Natural killer cell (primary cell): ENCODE results near the gene RPL10. TPM values are rescaled to one million over a fixed set of nuclear protein-coding genes. Genes with fewer than 3 reads are reported as not detected.

Experiments
- ATAC-seq, 3 donors: fragments of 150-1000 bp in 2 of 3; fragments of 200-7000 bp in 1 of 3; cut with Tn5 transposase; 1 replicate in 1 of 3; 2 replicates in 2 of 3; pipeline ENCODE4 v1.10.0; 2021; ENCODE audit warnings: mild to moderate bottlenecking in 2 of 3, moderate library complexity in 2 of 3
- DNase-seq, 2 donors: peaks; one replicate each; pipeline versions ENCODE4 v3.0.0 to v3.0.0-alpha.2; 2013 to 2021; ENCODE audit warnings: mixed read lengths in 1 of 2
- H3K27ac ChIP-seq: one replicate; pipeline ENCODE4 v1.5.1; 2013; ENCODE audit warnings: mild to moderate bottlenecking, low read length
- H3K27me3 ChIP-seq: one replicate; pipeline ENCODE4 v1.6.1; 2013; ENCODE audit warnings: low read length; ENCODE audit not compliant: control insufficient read depth, insufficient read depth
- H3K36me3 ChIP-seq: one replicate; pipeline ENCODE4 v1.6.1; 2013; ENCODE audit warnings: low read length; ENCODE audit not compliant: control insufficient read depth, insufficient read depth
- H3K4me1 ChIP-seq: one replicate; pipeline ENCODE4 v1.6.1; 2013; ENCODE audit warnings: low read length; ENCODE audit not compliant: control insufficient read depth, insufficient read depth
- H3K4me3 ChIP-seq: one replicate; pipeline ENCODE4 v1.5.1; 2013; ENCODE audit warnings: low read length
- H3K9me3 ChIP-seq: one replicate; pipeline ENCODE4 v1.6.1; 2013; ENCODE audit warnings: low read length; ENCODE audit not compliant: control insufficient read depth, insufficient read depth
- H3K27ac Mint-ChIP-seq, 2 donors: one replicate each; pipeline ENCODE4 v1.8.0; 2022; ENCODE audit warnings: mild to moderate bottlenecking in 2 of 2, mixed read lengths in 2 of 2, moderate library complexity in 1 of 2
- H3K27me3 Mint-ChIP-seq, 2 donors: one replicate each; pipeline ENCODE4 v1.8.0; 2022; ENCODE audit warnings: low read depth in 2 of 2, mixed read lengths in 2 of 2
- H3K36me3 Mint-ChIP-seq: one replicate; pipeline ENCODE4 v1.8.0; 2022; ENCODE audit warnings: mixed read lengths
- H3K4me1 Mint-ChIP-seq, 2 donors: one replicate each; pipeline ENCODE4 v1.8.0; 2022; ENCODE audit warnings: mixed read lengths in 2 of 2
- H3K4me3 Mint-ChIP-seq: one replicate; pipeline ENCODE4 v1.8.0; 2022; ENCODE audit warnings: mild to moderate bottlenecking, moderate library complexity, mixed read lengths
- H3K9me3 Mint-ChIP-seq, 2 donors: one replicate each; pipeline ENCODE4 v1.8.0; 2022; ENCODE audit warnings: mixed read lengths in 2 of 2
- CTCF ChIP-seq: fragments of 200-600 bp; IDR thresholded peaks from one replicate; pipeline ENCODE4 v1.8.0; 2022; ENCODE audit warnings: antibody characterized with exemption
- WGBS: methylation state at CpG from one replicate; pipeline ENCODE4 v1.1.7; 2013; ENCODE audit warnings: missing lambda C conversion rate; ENCODE audit not compliant: insufficient coverage; 5-methylcytosine and 5-hydroxymethylcytosine counted together
- intact Hi-C: fragments of 100-400 bp; cut with micrococcal nuclease; formaldehyde crosslinking; loops from one replicate; pipeline ENCODE4 v1.14.2; 2022
- total RNA-seq, 4 donors: library from RNA; stranded (reverse); fragments of 120-200 nt in 1 of 4; gene quantifications; one replicate each; pipeline versions ENCODE4 v1.2.3 to v1.2.4, GENCODE V29; 2013 to 2022

Gene RPL10
- total RNA-seq, 3 donors from 2014 or later (not counting 1 experiment from before 2014, with no cell fraction given): 2,249 to 2,456 (median 2,324) TPM

GRCh38 chrX:154354013-154354412 is 44.2 kb upstream of the RPL10 start:
- 89% methylated on average over 12 of the region's 14 CpGs for WGBS
- ATAC-seq (no peak), DNase-seq (no peak)
- Histone ChIP-seq H3K4me1 (peaks cover 100% of the 10 kb centered on the region), H3K36me3 (peaks cover 100% of the 10 kb centered on the region), H3K4me3 (no peak overlapping the region), H3K27ac (peak overlapping the region; percentile 25), H3K27me3 (no peaks in the 10 kb centered on the region), H3K9me3 (no peaks in the 10 kb centered on the region)
- intact Hi-C loops: no loop called here
- Mint-ChIP-seq H3K36me3 (no peaks in the 10 kb centered on the region), H3K27ac (peak overlapping the region; percentile 60 to 100), H3K4me3 (no peak overlapping the region), H3K4me1 (peaks cover 25 to 31% of the 10 kb centered on the region in 2 donors), H3K9me3 (no peaks in the 10 kb centered on the region), H3K27me3 (no peaks in the 10 kb centered on the region)
- no peak for TF ChIP-seq CTCF

- Mint-ChIP-seq H3K27ac (peak overlapping the region; percentile 66 to 100), H3K4me3 (no peak overlapping the region), H3K9me3 (no peaks in the 10 kb centered on the region), H3K27me3 (no peaks in the 10 kb centered on the region), H3K36me3 (no peaks in the 10 kb centered on the region), H3K4me1 (peaks cover 25 to 26% of the 10 kb centered on the region in 2 donors)
- Histone ChIP-seq H3K4me1 (peaks cover 99% of the 10 kb centered on the region), H3K9me3 (no peaks in the 10 kb centered on the region), H3K27me3 (no peaks in the 10 kb centered on the region), H3K36me3 (peaks cover 99% of the 10 kb centered on the region), H3K27ac (peak overlapping the region; percentile 25), H3K4me3 (no peak overlapping the region)
- intact Hi-C loops: no loop called here
- no peak for TF ChIP-seq CTCF
- ATAC-seq: no peak
- WGBS: 89% methylated on average over 13 of the region's 13 CpGs
- no peak for DNase-seq
Measured at GRCh38 chrX:154354516-154354915, 43.7 kb upstream of the RPL10 start.

- Mint-ChIP-seq H3K27me3 (no peaks in the 10 kb centered on the region), H3K4me1 (peaks cover 19 to 25% of the 10 kb centered on the region in 2 donors), H3K36me3 (no peaks in the 10 kb centered on the region), H3K9me3 (no peaks in the 10 kb centered on the region), H3K4me3 (peak overlapping the region; percentile 40), H3K27ac (peak overlapping the region; percentile 66 to 100)
- Histone ChIP-seq H3K27me3 (no peaks in the 10 kb centered on the region), H3K4me1 (peaks cover 98% of the 10 kb centered on the region), H3K4me3 (no peak overlapping the region), H3K9me3 (no peaks in the 10 kb centered on the region), H3K36me3 (peaks cover 99% of the 10 kb centered on the region), H3K27ac (peak overlapping the region; percentile 25)
- no peak for ATAC-seq
- no peak for TF ChIP-seq CTCF
- 79% methylated on average over 27 of the region's 30 CpGs for WGBS
- intact Hi-C loops: no loop called here
- DNase-seq: peak in 1 of 2 donors; percentile 17
Measured at GRCh38 chrX:154355094-154355775, 42.9 kb upstream of the RPL10 start.

GRCh38 chrX:154355776-154356140 is 42.4 kb upstream of the RPL10 start:
- Histone ChIP-seq H3K27me3 (no peaks in the 10 kb centered on the region), H3K4me3 (no peak overlapping the region), H3K4me1 (peaks cover 97% of the 10 kb centered on the region), H3K36me3 (peaks cover 98% of the 10 kb centered on the region), H3K9me3 (no peaks in the 10 kb centered on the region), H3K27ac (peak overlapping the region; percentile 25)
- Mint-ChIP-seq H3K27me3 (no peaks in the 10 kb centered on the region), H3K9me3 (no peaks in the 10 kb centered on the region), H3K4me3 (peak overlapping the region; percentile 40), H3K27ac (peak overlapping the region; percentile 66 to 100), H3K4me1 (peaks cover 14 to 25% of the 10 kb centered on the region in 2 donors), H3K36me3 (no peaks in the 10 kb centered on the region)
- peak in 1 of 2 donors; percentile 17 for DNase-seq
- ATAC-seq: no peak
- intact Hi-C loops: no loop called here
- TF ChIP-seq CTCF: no peak
- 79% methylated on average over 12 of the region's 12 CpGs for WGBS
